Measurements from ENCODE around the gene DNAJB13.

The DNAJB13 gene

GRCh38 chr11:74018331-74019005 is 67.6 kb downstream of the DNAJB13 start:
- no peak for DNase-seq

- no peak for DNase-seq
Measured at GRCh38 chr11:74019104-74019738, 68.4 kb downstream of the DNAJB13 start.

GRCh38 chr11:74019860-74020259 is 69.0 kb downstream of the DNAJB13 start:
- peak; percentile 39 for DNase-seq
